Glomerular visceral epithelial cell (primary cell): ENCODE results near the gene ADAMTS2.
"Not testable (repeated sequence)": the region's sequence is repeated elsewhere in the genome, so short reads cannot be mapped to it uniquely, and the experiment has no call there.

Source experiments
- DNase-seq: peaks from one replicate; pipeline ENCODE4 v3.0.0-alpha.2; 2016; ENCODE audit errors: extremely low spot score

ADAMTS2 gene

DNA sequence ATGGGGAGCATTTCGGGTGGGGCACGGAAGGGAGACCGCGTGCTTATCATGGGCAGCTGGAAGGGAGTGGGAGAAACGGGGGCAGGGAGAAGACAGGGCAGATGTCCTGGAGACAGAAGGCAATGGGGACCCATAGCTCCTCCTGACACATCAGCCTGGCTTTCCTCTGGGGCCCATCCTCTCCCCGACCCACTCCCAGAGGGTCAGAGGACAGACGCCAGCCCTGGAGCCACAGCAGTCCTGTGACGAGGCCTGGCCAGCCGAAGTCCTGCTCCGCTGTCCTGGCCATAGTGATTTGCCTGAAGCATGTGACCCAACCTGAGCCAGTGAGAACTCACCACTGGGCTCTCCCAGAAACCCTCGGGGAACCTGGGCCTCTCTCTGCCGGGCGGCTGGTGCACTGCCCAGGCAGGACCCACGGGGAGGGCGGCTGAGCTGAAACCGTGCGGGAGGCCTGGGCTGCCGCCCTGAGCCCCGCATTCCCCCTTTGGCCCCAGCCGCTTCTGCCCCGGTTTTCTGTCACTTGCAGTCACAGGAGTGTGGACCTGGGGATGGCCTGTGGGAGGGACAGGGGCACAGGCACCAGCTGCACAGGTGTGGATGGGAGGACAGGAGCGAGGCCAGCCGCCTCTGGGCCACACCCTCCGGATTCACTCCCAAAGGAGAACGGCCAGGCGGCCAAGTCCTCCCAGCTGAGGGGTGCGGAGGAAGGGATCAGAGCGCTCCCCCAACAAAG lies 19.8 kb downstream of the ADAMTS2 start:
- no peak for DNase-seq

DNA sequence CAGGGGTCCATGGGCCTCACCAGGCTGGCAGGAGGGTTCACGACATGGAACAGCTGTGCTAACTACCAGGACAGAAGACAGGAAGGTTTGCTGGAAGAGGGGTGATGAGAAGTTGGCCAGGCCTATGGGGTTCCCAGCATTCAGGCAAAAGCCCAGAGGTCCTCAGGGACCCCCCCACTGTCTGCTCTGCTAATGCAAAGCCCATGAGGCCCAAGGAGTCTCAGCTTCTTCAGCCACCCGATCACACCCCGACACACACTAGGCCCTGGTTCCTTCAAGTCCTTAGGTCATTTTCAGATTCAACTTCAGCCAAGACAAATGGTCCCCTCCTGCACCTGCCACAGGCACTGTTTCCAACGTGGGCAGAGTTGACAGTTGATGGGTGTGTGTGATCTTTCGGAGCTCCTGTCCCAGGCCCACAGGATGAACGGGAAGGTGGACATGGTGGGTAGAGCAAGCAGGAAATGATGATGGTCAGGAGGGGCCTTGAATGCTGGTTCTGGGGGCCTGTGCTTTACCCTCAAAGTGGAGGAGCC lies 20.4 kb downstream of the ADAMTS2 start:
- no peak for DNase-seq

DNA sequence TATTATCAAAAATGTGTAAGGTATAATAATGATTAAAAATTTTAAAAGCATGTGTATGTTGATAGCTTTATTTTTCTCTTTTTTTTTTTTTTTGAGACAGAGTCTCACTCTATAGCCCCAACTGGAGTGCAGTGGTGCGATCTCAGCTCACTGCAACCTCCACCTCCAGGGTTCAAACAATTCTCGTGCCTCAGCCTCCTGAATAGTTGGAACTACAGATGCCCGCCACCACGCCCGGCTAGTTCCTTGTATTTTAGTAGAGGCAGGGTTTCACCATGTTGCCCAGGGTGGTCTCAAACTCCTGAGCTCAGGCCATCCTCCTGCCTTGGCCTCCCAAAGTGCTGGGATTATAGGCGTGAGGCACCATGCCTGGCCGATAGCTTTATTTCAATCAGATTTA lies 20.9 kb downstream of the ADAMTS2 start:
- DNase-seq = not testable (repeated sequence)

DNA sequence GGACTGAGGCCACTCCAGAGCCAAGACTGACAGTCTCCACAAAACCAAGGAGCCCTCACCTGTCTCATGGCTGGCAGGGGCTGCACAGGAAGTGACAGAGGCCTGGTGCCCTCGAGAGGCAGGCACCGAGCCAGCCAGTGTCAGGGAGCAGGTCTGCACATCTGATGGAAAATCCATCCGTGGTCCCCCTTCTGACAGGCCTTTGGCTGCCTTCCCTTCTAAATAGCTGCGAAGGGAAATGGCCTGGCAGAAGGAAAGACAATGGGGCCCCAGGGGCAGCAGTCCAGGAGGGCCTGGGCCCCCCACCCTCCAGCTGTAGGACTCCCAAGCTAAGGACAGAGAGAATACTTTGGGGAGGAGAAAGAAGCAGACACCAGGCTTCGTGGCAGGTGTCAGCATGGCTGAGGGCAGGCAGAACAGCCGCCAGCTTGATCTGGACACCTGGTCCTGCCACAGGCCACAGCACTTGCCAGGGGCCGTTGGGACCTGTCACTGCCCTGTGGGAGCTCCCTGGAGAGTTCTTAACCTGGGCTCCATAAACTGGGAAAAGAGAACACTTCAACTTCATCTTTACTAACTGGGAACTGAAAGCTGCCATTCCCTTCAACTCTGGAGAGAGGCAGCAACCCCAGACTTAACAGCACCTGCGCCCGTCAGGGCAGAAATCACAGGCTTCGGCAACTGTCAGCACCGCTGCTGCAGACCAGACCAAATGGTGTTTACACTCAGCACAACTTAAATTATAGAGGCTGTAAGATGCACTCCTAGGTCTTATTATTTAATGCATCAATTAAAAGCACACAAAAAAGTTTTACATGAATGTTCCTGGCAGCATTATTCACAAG lies 22.0 kb downstream of the ADAMTS2 start:
- DNase-seq = no peak

DNA sequence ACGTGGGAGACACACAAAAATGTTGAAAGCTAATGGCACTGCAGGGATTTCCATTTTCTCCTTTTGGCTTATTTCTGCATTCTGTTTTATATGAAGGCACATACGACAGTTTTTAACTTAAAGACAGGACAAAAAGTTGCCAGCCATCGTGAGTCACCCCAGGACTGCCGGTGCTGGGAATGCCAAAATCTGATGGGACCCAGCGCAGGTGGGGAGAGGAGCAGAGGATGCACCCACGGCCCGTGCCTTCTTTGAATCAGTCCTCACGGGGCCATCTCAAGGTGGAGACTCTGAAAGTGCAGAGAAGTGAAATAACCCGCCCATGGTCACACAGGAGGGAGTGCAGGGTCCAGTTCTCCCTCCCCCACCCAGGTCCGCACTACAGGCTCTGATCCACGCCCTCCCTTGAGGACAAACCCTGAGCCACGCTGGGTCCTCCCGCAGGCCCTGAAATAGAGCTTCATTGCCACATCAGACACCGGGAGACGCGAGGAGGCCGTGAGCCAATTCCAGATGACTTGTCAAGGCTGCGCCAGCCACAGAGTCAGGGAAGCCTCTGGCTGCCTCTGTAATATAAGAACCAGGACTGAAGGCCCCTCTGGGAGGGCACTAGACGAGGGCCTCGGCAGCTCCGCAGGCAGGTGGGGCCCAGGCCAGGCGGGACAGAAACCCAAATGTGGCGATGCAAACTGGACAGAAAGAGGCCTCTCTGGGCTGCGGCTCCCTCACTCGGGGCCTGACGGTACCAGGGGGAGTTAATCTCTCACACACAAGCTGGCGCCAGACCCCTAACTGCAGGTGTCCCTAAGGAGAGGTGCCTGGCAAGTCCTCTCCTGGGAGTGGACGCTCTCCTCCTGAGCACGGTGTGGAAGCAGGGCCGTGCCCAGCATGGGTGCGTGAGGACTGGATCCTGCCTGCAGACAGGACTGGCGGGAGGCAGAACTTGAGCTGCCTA lies 22.9 kb downstream of the ADAMTS2 start:
- no peak for DNase-seq

DNA sequence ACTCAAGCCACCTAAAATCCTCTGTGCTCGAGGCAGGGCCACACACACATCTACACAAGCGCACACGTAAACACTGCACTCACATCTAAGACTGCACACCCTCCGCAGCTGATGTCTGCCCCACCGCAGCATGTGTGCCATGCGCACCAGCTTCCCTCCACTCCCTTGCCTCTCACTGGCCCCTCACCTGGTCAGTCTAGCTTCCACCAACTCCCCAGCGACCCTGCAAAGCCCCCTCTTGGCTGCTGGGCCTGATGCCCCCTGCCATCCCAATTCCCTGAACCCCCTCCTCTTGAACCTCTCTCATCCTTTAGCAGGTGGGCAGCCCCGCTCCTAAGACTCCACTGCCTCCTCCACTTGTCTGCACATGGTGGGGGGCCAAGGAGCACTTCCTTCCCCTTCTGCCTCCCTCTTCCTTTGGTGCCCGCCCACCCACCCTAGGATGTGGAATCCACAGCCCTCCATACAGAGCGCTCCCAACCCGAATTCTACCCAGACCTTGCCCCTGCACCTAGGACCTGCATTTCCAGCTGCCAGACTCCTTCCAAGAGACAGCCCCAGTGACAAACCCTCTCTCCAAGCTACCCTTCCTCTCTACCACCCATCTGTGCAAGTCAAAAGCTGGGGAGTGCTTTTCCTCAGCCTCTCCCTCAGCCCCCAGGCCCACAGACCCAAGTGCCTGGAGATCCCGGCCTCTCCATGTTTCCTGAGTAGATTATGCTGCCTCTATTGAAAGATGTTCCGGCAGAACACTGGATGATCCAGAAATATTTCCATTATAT lies 23.9 kb downstream of the ADAMTS2 start:
- no peak for DNase-seq

DNA sequence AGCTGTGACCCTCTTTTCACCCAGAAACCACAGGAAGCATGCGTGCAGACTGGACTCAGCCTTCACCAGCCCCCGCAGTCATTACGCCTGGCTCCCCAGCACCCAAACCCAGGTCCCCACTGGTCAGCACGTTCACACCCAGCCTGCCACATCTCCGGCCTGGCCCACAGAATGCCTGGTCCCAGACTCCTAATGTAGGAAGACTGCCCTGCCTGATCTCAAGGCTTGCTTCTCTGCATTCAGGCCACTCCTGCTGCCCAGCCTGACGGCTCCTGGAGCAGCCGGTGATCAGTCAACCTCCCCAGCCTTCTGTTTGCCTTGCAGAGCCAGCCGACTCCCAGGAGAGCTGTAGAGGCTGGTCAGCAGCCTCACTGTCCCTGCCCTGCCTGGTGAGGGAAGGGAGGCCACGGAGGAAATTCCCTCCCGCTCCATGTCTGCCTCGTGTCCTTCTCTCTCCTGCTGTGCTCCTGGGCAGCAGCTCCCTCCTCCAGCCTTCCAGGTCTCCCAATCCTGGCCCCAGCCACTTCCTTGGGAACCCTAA lies 25.4 kb downstream of the ADAMTS2 start:
- DNase-seq = no peak

DNA sequence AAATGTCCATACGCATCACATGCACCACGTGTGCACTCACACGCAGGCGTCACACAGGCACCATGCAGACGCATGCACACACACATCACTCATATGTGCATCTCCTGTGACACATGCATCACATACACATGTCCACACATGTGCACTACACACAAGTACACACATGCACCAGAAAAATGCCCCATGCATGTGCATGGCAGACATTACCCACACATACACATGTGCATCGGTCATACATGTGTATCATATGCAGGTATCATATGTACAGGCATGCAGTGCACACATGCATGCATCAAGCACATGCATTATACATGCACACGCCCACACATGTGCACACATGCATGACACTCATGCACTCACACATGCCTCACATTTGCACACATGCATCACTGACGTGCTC lies 26.1 kb downstream of the ADAMTS2 start:
- DNase-seq = no peak

DNA sequence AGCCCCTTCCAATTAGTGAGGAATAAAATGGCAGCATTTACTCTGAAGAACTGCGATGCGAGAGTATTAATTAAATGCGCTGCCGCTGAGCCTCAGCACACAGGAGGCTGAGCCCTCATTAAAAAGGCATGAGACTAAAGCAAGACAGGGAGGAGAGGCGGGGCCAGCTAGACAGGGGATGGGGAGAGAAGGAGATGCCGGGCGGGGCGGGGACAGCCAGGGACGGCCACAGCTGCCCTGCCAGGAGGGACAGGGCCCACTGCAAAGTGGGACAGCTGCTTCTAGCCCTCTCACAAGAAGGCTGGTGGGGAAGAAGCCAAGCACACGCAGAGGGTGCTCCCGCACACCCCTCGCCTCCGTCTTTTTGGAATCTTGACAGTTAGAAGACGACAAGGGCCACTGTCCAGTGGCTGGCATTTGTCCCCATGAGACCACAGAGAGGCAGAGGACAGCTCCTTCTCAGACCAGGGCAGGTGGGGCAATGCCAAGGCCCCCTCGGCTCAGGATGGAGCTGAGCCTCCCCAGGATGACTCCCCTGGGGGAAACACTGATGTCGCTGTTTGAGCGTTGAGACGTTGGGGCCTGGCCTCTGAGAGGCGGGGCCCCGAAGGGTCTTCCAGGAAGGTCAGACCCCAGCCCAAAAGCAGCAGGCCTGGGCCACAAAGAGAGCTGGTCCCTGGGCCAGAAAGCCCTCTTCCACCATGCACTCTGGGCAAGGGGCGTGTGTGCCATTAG lies 26.9 kb downstream of the ADAMTS2 start:
- no peak for DNase-seq

DNA sequence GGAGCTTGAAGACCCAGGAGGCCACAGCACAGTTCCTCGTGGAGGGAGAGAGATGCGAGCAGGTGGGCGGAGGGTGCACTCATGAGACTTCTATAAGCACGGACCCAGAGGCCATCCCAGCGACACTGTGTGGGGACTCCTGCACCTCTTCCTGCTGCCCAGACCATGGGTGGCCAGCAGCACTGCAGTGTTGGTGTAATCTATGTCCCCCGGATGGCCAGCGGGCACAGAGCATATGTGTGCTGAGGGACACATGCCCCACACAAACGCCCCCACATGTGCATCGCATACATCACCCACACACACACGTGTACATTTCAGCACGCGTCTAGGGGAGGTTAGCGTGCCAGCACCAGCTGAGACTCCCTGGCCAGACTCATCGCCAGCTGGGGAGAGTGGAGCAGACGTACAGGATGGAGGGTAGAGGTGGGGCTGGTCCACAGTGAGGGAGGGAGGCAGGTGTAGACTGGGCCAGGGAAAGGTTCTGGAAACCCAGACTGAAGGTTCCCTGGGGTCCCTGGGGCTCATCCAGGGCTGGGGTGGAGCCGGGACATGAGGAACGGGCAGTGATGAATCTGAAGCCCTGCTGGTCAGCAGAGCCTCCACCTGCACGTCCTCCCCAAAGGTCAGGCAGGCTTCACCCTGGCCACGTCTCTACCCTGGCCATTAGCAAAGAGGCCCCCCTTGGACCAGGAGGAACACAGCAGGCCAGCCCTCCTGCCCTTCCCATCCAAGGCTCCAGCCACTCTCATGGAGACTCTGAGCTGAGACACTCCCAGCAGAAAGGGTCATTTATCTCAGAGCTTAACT lies 27.6 kb downstream of the ADAMTS2 start:
- DNase-seq = no peak

DNA sequence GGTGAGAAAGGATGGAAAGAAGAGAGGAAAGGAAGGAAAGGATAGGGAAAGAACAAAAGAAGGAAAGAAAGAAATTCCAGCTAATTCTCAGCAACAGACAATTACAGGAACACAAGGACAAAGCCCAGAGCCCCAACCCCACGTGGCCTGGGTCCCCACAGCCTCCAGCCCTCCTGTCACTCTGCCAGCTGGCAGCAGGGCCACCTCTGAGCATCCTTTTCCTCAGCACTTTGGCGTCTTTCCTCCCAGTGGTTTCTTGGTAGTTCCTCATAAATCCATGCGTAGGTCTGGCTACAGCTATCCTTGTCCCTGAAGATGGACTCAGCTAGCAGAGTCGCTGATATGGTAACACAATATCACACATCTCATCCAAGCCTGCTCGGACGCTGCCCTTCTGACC lies 28.3 kb downstream of the ADAMTS2 start:
- DNase-seq = no peak

DNA sequence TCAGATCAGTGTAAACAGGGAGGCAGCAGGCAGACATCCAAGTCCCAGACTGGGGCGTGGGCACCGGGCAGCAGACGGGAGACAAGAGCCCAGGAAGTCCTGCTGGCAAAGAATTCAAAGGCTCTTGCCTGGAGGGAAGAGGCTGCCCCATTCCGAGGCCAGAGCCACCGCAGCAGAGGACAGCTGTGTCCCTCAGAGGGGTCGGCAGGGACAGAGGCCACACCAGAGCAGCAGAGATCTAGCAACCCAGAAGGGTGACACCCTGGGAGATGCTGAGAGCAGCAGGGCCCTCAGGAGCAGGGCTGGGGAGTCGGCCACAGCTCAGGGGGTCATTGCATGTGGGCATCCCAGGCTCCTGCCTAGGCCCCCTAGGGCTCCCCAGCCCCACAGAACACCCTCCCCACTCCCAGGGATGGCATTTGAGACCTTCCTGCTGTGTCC lies 29.1 kb downstream of the ADAMTS2 start:
- DNase-seq = no peak

DNA sequence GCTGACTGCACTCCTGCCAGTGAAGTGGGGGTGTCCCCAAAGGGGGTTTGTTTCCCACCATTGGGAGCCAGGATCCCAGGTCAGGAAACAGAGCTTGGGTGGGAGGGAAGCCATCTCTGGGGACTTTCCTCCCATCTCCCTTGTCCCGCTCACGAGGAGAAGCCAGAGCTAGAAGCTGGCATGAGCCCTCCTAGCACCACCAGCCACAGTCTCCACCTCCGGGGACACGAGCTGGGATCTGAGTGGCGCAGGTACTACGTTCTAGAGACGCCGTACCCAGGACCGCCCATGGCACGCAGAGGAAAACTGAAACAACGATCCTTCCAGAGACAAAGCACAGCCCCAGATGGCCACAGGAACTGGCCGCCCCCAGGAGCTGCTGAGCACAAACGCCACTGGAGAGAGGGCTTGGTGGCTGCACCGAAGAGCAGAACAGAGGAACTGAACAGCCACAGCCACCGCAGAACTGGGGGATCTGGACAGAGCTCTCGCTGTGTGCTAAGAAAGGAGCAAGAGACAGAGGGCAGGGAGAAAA lies 29.8 kb downstream of the ADAMTS2 start:
- no peak for DNase-seq

DNA sequence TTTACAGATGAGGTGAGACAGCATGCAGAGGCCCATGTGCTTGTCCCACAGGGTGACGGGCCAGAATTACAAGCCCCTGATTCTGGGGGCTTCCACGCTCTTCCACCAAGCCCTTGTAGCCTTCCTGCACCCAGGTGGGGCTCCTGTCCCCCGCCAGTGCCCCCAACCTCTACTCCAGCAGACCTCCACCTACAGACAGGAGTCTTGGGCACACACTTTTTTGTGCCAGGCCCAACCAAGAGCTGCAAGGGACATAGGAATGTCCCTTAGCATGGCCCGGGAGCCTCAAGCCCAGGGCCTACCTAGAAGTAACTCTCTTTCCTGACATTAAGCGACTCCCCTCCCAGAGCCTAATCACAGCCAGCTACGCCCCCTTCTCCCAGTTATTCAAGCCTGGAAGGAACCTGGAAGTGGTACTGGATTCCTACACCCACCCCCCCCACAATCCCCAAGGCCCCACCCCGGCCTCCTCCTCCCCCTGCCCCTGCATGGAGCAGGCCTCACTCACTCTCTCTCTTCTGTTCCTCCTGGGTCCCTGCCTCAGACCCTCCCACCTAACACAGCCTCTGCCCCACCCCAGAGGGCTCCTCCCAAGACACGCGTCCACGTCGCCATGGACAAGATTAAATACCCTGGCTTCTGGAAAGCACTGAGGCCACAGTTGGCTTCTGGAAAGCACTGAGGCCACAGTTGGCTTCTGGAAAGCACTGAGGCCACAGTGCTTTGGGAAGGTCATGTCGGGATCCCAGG lies 30.5 kb downstream of the ADAMTS2 start:
- DNase-seq = no peak

DNA sequence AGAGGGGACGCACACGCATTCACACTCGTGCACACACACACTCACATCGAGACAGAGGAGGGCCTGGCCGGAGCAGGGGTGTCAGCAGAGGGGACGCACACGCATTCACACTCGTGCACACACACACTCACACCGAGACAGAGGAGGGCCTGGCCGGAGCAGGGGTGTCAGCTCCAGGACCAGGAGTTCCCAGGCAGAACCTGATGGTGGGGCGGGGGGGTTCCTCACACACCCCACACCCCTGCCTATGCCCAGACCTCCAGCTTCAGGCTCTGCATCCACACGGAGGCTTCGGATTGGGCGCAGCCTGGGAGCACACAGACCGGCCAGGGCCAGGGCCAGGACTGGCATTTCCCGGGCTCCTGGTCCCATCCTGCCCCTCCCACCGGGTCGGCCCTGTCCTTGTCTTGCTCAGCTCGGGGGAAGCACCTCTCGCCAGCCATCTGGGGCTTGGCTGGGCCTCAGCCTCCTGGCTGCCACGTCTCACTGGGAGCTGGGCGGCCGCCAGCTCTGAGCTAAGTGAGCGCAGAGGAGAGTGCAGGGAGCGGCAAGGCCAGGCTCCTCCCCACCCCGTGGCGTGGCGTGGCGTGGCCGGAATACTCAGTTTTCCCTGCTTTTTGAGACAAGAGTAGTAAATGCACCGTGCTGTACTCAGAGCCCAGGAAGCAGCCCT lies 31.3 kb downstream of the ADAMTS2 start:
- DNase-seq = no peak

DNA sequence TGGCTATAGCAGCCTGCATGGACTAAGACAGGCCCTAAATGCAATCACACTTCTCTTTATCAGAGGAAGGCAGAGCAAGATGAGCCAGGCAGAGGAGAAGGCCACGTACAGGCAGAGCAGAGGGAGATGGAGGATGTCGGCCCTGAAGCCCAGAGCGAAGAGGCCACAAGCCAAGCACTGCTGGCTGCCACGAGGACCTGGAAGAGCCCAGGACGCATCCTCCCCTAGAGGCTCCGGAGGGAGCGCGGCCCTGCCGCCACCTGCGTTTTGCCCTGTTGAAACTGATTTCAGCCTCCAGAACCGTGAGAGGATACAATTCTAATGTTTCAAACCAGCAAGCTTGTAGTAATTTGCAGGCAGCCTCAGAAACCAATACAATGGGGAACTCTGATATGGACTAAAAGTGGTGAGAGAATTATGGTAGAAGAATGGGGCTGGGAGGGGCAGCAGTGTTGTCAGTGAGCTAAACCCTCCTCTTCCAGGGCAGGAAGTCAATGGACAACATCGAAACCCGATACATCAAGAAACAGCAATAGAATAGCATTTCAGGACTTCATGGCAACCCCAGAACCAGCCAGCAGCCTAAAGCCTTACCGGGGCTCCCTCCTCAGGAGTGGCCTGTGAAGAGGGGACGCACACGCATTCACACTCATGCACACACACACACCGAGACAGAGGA lies 32.6 kb downstream of the ADAMTS2 start:
- DNase-seq = no peak

DNA sequence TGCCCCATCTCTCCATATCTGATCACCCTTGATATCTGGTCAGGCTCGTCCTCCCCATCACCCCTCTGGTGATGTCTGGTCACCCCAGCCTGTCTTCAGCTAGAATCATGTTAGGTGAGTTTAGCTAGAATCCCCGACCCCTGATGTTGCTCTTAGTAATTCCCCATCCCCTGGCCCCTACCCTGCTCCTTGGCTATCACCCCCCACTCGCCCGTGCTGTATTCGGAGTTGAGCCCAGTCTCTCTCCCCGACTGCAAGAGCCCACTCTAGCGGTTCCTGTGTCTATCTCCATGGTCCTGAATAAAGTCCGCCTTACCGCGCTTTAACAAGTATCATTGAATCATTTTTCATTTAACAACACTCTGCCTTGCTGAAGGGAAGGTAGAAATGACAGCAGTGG lies 33.7 kb downstream of the ADAMTS2 start:
- DNase-seq = no peak
